Stimulated activated CD4-positive, alpha-beta T cell treated with anti-CD3 and anti-CD28 coated beads, Interleukin-4, amount 100 ng/mL, for 24 hours (primary cell): ENCODE results near the gene MSMO1.
A peak's percentile ranks its signal among the peaks of the same experiment; 100 is the strongest.

Source experiments
- DNase-seq: peaks from one replicate; pipeline ENCODE4 v3.0.0-alpha.2; 2020

Gene MSMO1

GRCh38 chr4:165360985-165361670 is 33.7 kb downstream of the MSMO1 start:
- DNase-seq, result no peak

GRCh38 chr4:165361810-165362209 is 34.3 kb downstream of the MSMO1 start:
- no peak for DNase-seq

GRCh38 chr4:165364452-165365080 is 37.1 kb downstream of the MSMO1 start:
- DNase-seq, result no peak

- DNase-seq, result no peak
These were observed 39.6 kb downstream of the MSMO1 start for GRCh38 chr4:165367040-165367439.

- no peak for DNase-seq
These were observed 40.6 kb downstream of the MSMO1 start for GRCh38 chr4:165368114-165368513.

- DNase-seq, result no peak
These were observed 41.1 kb downstream of the MSMO1 start for GRCh38 chr4:165368567-165368966.

GRCh38 chr4:165369522-165369921 is 42.1 kb downstream of the MSMO1 start:
- DNase-seq, result no peak

- no peak for DNase-seq
These were observed 43.1 kb downstream of the MSMO1 start for GRCh38 chr4:165370530-165370929.

- DNase-seq, result no peak
These were observed 48.0 kb downstream of the MSMO1 start for GRCh38 chr4:165375465-165375864.

GRCh38 chr4:165378398-165378744 is 50.9 kb downstream of the MSMO1 start:
- no peak for DNase-seq

GRCh38 chr4:165378745-165379677 is 51.5 kb downstream of the MSMO1 start, which contains the start of gene CPE:
Gene CPE, plus strand, starts transcription at chr4:165379008. Its CDS starts 214 bp downstream, at chr4:165379222.
- DNase-seq, result peak; percentile 51

- DNase-seq, result no peak
These were observed 52.2 kb downstream of the MSMO1 start for GRCh38 chr4:165379678-165380064.

- no peak for DNase-seq
These were observed 53.3 kb downstream of the MSMO1 start for GRCh38 chr4:165380805-165381204.

- DNase-seq, result no peak
These were observed 54.4 kb downstream of the MSMO1 start for GRCh38 chr4:165381821-165382373.

GRCh38 chr4:165382640-165383039 is 55.2 kb downstream of the MSMO1 start:
- no peak for DNase-seq

- no peak for DNase-seq
These were observed 56.2 kb downstream of the MSMO1 start for GRCh38 chr4:165383591-165384073.

- no peak for DNase-seq
These were observed 56.7 kb downstream of the MSMO1 start for GRCh38 chr4:165384186-165384585.

GRCh38 chr4:165384598-165384997 is 57.1 kb downstream of the MSMO1 start:
- DNase-seq, result no peak

- DNase-seq, result no peak
These were observed 57.7 kb downstream of the MSMO1 start for GRCh38 chr4:165385126-165385525.

GRCh38 chr4:165386328-165386727 is 58.9 kb downstream of the MSMO1 start:
- no peak for DNase-seq

- no peak for DNase-seq
These were observed 61.3 kb downstream of the MSMO1 start for GRCh38 chr4:165388756-165389155.
